HG03432 (cell line): ENCODE measurements around the gene ADM2.
"Not testable (repeated sequence)": the region's sequence is repeated elsewhere in the genome, so short reads cannot be mapped to it uniquely, and the experiment has no call there.

Source experiments
- ATAC-seq: cut with Tn5 transposase; IDR thresholded peaks from one replicate; pipeline ENCODE4 v1.9.1; 2021; ENCODE audit warnings: mild to moderate bottlenecking, moderate library complexity; ENCODE audit not compliant: unreplicated experiment

The ADM2 gene, protein sequence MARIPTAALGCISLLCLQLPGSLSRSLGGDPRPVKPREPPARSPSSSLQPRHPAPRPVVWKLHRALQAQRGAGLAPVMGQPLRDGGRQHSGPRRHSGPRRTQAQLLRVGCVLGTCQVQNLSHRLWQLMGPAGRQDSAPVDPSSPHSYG

DNA sequence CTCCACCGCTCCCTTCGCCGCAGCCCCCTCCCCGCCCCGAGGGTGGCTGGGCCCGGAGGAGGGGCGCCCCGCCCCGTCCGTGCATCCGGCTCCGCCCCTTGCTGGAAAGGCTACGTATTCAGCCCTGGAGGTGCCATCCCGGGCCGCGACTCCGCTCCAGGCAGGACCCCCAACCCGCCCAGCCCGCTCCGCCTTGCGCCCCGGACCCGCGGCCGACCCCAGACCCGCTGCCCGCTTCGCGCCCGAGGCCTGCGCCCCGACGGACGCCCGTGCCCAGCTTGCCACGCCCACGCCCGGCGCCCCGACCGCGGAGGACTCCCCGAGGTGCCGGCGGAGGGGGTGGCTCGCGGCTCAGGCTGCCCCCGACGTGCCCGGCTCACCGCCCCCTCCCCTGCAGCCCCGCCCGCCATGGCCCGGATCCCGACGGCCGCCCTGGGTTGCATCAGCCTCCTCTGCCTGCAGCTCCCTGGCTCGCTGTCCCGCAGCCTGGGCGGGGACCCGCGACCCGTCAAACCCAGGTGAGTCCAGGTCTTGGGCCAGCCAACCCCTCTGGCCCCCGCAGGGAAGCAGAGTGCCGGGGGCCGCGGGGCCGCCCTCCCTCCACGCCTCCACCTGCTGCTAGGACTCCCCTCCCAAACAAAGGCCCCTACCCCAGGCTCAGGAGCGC lies at the start of gene ADM2:
ADM2 (plus strand) TSS at position 104 of the 667 bp plus-strand sequence; CDS start at position 409, 305 bp downstream.
- ATAC-seq = no peak

GRCh38 chr22:50432131-50432876 lies 49.0 kb upstream of the ADM2 start:
- ATAC-seq = no peak

DNA sequence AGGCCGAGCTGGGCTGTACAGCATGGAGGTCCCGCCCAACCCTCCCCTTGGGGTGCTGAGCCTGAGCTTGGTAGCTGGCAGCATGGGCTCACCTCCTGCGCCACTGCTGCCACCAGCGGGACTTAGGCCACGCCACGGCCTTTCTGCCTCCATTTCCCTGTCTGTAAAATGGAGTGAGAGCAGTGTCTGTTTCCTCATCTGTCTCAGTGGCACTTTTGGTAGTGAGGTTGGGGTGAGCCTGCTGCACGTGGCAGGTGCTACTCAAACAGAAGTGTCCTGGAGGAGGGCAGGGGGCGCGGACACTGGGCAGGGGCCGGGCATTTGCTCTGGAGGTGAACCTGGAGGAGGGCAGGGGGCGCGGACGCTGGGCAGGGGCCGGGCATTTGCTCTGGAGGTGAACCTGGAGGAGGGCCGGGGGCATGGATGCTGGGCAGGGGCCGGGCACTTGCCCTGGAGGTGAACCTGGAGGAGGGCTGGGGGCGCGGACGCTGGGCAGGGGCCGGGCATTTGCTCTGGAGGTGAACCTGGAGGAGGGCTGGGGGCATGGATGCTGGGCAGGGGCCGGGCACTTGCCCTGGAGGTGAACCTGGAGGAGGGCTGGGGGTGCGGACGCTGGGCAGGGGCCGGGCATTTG lies 48.3 kb upstream of the ADM2 start:
- not testable (repeated sequence) for ATAC-seq

DNA sequence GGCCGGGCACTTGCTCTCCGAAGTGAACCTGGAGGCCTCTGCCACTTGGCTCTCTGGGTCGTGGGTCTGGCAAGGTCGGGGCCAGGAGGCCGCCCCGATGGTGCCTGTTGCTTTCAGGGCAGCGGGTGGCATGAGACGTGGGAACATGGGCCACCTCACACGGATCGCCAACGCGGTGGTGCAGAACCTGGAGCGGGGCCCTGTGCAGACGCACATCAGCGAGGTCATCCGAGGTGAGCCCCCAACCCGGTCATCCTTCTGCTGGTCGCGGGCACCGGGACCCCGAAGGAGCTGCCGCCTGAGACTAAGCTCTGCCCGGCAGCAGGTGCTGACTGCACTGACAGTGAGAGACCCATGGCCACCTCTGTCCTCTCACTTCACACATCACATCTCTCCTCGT lies 46.5 kb upstream of the ADM2 start:
- ATAC-seq = no peak

DNA sequence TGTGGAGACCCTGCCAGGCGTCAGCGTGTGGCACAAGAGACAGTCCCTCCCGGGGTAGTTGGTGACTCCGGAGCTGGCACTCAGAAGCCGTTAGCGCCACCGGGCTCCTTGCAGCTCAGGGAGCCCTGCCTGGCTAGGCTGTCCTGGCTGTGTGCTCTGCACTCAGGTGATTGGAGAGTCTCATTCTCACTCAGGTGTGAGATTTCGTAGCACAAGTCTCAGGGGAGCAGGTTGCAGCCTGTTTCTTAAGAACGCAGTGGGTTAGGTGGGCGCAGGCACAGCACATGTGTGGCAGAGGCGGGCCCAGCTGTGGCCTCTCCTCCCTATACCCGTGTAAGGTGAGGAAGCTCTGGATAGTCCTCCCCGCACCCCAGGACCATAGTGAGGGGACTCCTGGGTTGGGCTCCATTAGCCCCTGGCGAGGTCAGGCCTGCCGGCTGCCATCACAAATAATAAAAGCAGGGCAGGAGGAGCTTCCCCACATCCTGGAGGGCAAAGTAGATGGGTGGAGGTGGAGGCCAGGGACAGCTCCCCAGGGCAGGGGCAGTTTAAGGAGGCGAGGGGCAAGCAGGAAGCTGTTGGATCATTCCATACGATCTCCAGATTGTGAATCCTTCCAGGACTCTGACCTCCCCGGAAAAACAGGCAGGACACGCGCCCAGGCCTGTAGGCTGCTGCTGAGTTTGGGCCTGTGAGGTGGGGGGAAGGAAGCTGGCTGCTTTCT lies 45.9 kb upstream of the ADM2 start:
- ATAC-seq = no peak

DNA sequence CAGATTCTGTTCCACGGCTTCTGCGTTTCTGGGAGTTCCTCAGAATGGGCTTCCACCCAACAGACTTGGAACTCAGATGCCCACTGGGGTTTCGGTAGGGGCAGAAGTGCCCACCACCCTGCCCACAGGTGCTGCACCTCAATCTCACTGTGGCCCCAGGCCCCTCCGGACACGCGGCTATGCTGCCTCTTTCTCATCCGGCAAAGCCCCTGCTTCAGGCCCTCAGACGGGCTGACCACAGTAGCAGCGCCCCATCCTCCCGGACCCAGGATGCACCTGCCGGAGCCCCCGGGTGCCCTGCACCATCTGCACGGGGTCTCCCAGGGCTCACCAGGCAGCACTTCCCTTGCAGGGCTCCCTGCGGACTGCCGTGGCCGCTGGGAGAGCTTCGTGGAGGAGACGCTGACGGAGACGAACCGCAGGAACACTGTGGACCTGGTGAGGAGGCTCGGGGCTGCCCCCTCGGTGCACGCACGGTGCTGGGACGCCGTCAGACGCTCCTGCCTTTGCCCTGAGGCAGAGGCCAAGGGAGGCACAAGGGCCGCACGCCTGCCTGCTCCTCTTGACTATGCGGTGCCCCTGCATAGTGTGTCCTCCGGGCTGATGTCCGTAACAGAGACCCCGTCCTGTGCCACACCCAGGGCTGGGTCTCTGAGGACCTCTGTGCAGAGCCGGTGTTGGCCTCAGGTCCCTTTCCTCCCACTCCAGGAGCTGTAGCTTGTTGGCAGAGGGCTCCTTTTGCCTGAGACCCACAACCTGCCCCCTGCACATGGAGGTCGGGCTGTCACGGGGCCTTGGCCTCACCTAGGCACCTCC lies 45.1 kb upstream of the ADM2 start:
- ATAC-seq = no peak

- ATAC-seq = no peak
Observed at GRCh38 chr22:50436841-50437341, 44.5 kb upstream of the ADM2 start.

GRCh38 chr22:50437511-50438304 lies 43.6 kb upstream of the ADM2 start:
- ATAC-seq = no peak

- no peak for ATAC-seq
Observed at GRCh38 chr22:50438305-50439275, 42.8 kb upstream of the ADM2 start.

GRCh38 chr22:50439314-50439870 lies 42.0 kb upstream of the ADM2 start:
- ATAC-seq = no peak

GRCh38 chr22:50439871-50440331 lies 41.4 kb upstream of the ADM2 start:
- ATAC-seq = no peak

- no peak for ATAC-seq
Observed at GRCh38 chr22:50440544-50441249, 40.6 kb upstream of the ADM2 start.

- no peak for ATAC-seq
Observed at GRCh38 chr22:50441428-50441993, 39.8 kb upstream of the ADM2 start.

DNA sequence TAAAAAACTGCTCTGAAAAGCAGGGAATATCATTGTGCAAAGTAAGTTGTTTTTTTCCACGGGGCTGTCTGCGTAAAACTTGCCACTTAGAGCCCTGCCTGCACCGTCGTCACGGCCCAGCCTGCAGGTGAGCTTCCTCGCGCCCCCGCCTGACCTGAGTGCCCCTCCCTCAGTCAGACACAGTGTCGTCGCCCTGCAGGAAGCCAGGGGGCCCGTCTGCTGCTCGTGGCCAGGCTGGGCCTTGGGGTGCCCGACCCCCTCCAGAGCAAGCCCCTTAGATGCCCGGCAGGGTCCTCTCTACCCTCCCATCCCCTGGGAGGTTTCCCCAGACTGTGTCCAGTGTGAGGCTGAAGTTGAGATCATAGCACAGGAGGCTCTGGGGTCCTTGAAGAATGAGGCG lies 38.1 kb upstream of the ADM2 start:
- no peak for ATAC-seq

GRCh38 chr22:50443801-50444625 lies 37.3 kb upstream of the ADM2 start:
- ATAC-seq = no peak

DNA sequence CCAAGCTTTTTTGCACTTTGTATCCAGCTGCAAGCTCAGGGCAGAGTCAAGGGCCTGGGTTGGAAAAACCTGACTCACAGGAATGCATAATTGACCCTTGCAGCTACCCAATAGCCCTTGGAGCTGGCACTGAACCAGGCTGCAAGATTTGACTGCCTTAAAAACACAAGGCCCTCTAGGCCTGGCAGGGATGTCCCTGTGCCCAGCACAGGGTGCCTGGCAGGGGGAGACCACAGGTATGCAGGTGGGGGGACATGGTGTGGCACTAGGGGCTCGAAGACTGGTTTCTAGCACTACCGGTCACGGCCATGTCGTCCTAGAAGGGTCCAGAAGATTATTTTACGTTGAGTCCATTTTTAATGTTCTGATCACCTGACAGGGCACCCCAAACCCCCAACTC lies 36.7 kb upstream of the ADM2 start:
- no peak for ATAC-seq
